ENCODE data around the gene PARD3B. TPM values are rescaled to one million over a fixed set of nuclear protein-coding genes. Genes with fewer than 3 reads are reported as not detected.

Gene PARD3B
- total and polyA plus RNA-seq, 2 experiments from 2014 or later = 4.3 to 8.5 TPM

DNA sequence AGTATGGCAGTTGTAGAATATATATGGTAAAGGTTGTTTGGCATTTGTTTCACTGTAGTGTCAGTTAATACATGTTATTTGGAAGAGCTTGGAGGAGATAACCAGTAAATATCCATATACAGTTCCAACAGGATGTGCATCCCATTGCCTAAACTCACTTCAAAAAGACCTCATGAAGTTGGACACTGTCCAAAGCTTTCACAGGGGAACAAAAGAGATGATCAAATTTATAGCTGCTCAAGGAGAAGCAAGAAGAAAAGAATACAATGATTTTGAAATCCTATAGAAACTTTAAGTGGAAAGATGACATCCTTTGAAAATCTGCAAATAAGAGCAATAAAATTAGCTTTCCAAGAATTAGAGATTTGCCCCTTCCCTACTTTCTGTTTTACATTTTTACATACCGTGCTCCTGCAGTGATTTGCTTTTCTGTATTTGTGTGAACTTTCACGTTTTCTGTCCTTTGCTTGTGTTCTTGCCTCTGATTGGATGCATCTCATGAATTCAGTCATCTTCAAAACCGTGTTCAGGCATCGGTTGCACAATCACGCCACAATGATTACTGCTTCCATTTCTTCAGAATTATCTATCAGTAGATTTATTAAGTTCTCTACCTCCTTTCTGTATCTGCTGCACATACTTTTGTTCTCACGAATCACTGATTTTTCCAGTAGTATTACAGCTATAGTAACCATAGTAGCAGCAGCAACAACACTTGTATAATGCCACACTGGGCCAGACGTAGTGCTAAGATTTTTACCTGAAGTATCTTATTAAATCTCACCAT, 83.8 kb downstream of the PARD3B start:
- H3K9me3 ChIP-seq (ENCODE audit: low read depth) = no peaks in the 10 kb centered on the region
- TF ChIP-seq, protein P1, sequence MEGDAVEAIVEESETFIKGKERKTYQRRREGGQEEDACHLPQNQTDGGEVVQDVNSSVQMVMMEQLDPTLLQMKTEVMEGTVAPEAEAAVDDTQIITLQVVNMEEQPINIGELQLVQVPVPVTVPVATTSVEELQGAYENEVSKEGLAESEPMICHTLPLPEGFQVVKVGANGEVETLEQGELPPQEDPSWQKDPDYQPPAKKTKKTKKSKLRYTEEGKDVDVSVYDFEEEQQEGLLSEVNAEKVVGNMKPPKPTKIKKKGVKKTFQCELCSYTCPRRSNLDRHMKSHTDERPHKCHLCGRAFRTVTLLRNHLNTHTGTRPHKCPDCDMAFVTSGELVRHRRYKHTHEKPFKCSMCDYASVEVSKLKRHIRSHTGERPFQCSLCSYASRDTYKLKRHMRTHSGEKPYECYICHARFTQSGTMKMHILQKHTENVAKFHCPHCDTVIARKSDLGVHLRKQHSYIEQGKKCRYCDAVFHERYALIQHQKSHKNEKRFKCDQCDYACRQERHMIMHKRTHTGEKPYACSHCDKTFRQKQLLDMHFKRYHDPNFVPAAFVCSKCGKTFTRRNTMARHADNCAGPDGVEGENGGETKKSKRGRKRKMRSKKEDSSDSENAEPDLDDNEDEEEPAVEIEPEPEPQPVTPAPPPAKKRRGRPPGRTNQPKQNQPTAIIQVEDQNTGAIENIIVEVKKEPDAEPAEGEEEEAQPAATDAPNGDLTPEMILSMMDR (IDR thresholded peaks at IDR 0.05; ENCODE audit: low read depth, low read length) = no peak
- H3K27me3 ChIP-seq = no peaks in the 10 kb centered on the region
- DNase-seq (ENCODE audit: low read depth in 1 of 2, low spot score in 1 of 2) = peak in 1 of 2 donors; percentile 27
- no peaks in the 10 kb centered on the region for H3K36me3 ChIP-seq
- H3K4me1 ChIP-seq (ENCODE audit: low read depth) = no peaks in the 10 kb centered on the region
- H3K27ac ChIP-seq = no peak overlapping the region
- no peak overlapping the region for H3K4me3 ChIP-seq

DNA sequence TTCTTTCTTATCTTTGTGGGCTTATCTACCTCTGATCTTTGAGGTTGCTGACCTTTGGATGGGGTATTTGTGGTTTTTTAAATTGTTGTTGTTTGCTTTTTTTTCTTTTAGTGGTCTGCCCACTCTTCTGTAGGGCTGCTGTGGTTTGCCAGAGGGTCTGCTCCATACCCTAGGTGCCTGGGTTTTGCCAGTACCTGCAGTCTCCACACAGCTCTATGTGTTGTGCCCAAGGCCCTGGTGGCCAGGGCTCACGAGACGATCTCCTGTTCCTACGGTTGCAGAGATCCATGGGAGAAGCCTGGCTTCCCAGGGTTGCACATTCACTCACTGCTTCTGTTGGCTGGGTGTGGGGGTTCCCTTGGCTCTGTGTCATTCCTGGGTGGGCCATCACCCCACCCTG, 87.1 kb downstream of the PARD3B start:
- Histone ChIP-seq H3K27ac (no peak overlapping the region), H3K4me1 (ENCODE audit: low read depth) (no peaks in the 10 kb centered on the region), H3K9me3 (ENCODE audit: low read depth) (no peaks in the 10 kb centered on the region), H3K4me3 (no peak overlapping the region), H3K36me3 (no peaks in the 10 kb centered on the region), H3K27me3 (no peaks in the 10 kb centered on the region)
- TF ChIP-seq, protein P1 (IDR thresholded peaks at IDR 0.05; ENCODE audit: low read depth, low read length) = no peak
- DNase-seq (ENCODE audit: low read depth in 1 of 2, low spot score in 1 of 2) = no peak

DNA sequence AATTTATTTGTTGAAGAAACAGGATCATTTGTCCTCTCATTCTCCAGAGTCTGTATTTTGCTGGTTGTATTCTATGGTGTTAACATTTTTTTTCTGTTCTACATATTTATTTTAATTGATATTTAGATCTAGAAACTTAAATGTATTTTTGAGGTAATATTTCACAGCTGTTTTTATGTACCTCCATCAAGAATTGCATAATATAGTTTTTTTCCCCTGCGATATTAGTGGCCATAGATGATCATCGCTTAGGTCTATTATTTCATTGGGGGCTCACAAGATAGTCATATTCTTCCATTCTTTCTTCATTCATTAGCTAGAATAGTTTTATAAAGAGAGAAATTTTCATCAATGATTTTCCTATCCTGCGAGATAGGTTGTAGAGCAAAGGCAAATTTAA, 89.3 kb downstream of the PARD3B start:
- Histone ChIP-seq H3K4me1 (ENCODE audit: low read depth) (no peaks in the 10 kb centered on the region), H3K9me3 (ENCODE audit: low read depth) (no peaks in the 10 kb centered on the region), H3K27ac (no peak overlapping the region), H3K27me3 (no peaks in the 10 kb centered on the region), H3K36me3 (no peaks in the 10 kb centered on the region), H3K4me3 (no peak overlapping the region)
- no peak for DNase-seq (ENCODE audit: low read depth in 1 of 2, low spot score in 1 of 2)
- TF ChIP-seq, protein P1 (IDR thresholded peaks at IDR 0.05; ENCODE audit: low read depth, low read length) = no peak

- TF ChIP-seq, protein P1 (IDR thresholded peaks at IDR 0.05; ENCODE audit: low read depth, low read length) = no peak
- Histone ChIP-seq H3K4me3 (no peak overlapping the region), H3K36me3 (no peaks in the 10 kb centered on the region), H3K27ac (no peak overlapping the region), H3K9me3 (ENCODE audit: low read depth) (no peaks in the 10 kb centered on the region), H3K4me1 (ENCODE audit: low read depth) (no peaks in the 10 kb centered on the region), H3K27me3 (no peaks in the 10 kb centered on the region)
- DNase-seq (ENCODE audit: low read depth in 1 of 2, low spot score in 1 of 2) = no peak
Measured at GRCh38 chr2:204635478-204635877, 90.2 kb downstream of the PARD3B start.

DNA sequence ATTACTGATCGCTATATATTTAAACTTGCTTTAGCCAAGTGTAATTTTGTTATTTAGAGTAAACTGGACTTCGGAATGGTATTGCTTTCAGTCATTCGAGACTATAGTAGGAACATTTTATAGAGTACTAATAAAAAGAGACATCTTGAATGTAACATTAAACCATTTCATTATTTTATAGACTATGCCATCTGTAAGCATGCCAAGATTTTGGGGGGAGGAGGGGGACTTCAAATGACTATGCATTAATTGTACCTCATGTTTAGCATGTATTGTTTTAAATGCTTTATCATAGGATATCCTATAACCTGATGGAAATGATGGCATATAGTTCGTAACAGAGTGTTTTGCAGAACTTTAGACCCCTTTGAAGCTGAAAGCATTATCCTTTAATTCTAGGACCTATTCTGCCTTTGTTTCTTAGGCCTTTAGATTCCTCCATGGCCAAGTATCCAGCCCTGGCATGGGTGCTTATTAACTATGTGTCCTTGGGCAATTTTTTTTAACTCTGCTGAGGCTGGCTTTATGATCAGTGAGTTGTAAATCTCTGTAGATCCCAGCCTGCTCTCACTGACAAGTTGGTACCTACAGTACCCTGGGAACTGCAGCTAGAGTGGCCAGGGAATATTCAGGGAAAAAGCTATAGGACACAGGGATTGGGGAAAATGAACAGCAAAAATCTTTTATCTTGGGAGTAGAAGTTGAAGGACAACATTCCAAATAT, 93.4 kb downstream of the PARD3B start:
- Histone ChIP-seq H3K36me3 (no peaks in the 10 kb centered on the region), H3K27ac (no peak overlapping the region), H3K9me3 (ENCODE audit: low read depth) (no peaks in the 10 kb centered on the region), H3K4me3 (no peak overlapping the region), H3K4me1 (ENCODE audit: low read depth) (no peaks in the 10 kb centered on the region), H3K27me3 (no peaks in the 10 kb centered on the region)
- DNase-seq (ENCODE audit: low read depth in 1 of 2, low spot score in 1 of 2) = no peak
- TF ChIP-seq, protein P1 (IDR thresholded peaks at IDR 0.05; ENCODE audit: low read depth, low read length) = no peak
